ENCODE results near the gene FAM168A.

FAM168A gene

DNA sequence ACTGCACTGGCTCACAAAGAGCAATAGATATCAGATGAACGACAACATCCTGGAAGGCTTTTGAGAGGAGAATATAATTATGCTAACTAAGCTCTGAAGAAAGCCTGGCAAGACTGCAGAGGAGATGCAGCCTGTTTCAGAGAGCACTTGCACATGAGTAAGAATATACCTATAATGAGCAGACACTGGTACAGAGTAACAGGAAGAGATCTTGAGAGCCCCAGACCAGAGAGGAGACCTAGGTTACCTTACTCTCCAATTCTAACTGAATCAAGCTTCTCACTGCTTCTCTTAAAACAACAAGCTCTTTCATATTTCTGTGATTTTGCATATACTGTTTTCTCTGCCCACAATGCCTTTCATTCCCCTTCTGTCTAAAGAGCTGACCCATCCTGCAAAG lies 66.5 kb downstream of the FAM168A start:
- TF ChIP-seq ZNF8 (CRISPR knock-in tag; IDR thresholded peaks at IDR 0.05) = no peak
- TF ChIP-seq, protein P1, sequence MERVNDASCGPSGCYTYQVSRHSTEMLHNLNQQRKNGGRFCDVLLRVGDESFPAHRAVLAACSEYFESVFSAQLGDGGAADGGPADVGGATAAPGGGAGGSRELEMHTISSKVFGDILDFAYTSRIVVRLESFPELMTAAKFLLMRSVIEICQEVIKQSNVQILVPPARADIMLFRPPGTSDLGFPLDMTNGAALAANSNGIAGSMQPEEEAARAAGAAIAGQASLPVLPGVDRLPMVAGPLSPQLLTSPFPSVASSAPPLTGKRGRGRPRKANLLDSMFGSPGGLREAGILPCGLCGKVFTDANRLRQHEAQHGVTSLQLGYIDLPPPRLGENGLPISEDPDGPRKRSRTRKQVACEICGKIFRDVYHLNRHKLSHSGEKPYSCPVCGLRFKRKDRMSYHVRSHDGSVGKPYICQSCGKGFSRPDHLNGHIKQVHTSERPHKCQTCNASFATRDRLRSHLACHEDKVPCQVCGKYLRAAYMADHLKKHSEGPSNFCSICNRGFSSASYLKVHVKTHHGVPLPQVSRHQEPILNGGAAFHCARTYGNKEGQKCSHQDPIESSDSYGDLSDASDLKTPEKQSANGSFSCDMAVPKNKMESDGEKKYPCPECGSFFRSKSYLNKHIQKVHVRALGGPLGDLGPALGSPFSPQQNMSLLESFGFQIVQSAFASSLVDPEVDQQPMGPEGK (CRISPR knock-in tag; IDR thresholded peaks at IDR 0.05; ENCODE audit: borderline replicate concordance) = no peak
- ATAC-seq = peak; percentile 36; the same call in 2 of the 3 replicates

DNA sequence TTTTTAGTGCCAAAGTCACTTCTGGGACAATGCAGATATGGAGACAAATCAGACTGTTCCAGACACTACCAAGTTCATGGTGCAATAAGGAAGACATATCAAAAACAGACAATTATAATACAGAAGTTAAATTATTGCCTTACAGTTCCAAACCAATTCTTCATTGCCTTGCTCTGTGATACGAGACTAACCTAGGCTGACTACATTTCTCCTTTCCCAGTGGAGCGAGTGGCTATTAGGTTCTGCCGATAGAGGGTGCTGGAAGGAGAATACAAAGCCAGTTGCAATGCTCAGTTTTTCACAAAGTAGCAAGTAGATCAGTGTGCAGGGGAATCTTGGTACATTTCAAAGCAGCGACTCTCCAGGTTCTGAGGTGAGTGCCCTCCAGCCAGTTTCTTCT lies 67.8 kb downstream of the FAM168A start:
- ATAC-seq = no peak
- TF ChIP-seq ZNF8 (CRISPR knock-in tag; IDR thresholded peaks at IDR 0.05) = no peak
- TF ChIP-seq BACH2 (CRISPR knock-in tag; IDR thresholded peaks at IDR 0.05; ENCODE audit: borderline replicate concordance) = no peak
- TF ChIP-seq GLIS3 (CRISPR knock-in tag; IDR thresholded peaks at IDR 0.05) = no peak
- TF ChIP-seq, protein P2, sequence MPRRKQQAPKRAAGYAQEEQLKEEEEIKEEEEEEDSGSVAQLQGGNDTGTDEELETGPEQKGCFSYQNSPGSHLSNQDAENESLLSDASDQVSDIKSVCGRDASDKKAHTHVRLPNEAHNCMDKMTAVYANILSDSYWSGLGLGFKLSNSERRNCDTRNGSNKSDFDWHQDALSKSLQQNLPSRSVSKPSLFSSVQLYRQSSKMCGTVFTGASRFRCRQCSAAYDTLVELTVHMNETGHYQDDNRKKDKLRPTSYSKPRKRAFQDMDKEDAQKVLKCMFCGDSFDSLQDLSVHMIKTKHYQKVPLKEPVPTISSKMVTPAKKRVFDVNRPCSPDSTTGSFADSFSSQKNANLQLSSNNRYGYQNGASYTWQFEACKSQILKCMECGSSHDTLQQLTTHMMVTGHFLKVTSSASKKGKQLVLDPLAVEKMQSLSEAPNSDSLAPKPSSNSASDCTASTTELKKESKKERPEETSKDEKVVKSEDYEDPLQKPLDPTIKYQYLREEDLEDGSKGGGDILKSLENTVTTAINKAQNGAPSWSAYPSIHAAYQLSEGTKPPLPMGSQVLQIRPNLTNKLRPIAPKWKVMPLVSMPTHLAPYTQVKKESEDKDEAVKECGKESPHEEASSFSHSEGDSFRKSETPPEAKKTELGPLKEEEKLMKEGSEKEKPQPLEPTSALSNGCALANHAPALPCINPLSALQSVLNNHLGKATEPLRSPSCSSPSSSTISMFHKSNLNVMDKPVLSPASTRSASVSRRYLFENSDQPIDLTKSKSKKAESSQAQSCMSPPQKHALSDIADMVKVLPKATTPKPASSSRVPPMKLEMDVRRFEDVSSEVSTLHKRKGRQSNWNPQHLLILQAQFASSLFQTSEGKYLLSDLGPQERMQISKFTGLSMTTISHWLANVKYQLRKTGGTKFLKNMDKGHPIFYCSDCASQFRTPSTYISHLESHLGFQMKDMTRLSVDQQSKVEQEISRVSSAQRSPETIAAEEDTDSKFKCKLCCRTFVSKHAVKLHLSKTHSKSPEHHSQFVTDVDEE (CRISPR knock-in tag; IDR thresholded peaks at IDR 0.05) = no peak
- no peak for TF ChIP-seq ARNTL (CRISPR knock-in tag; IDR thresholded peaks at IDR 0.05; ENCODE audit: borderline replicate concordance, low read depth)
- no peak for TF ChIP-seq ZFP3 (CRISPR knock-in tag; IDR thresholded peaks at IDR 0.05)
- TF ChIP-seq CSDC2 (CRISPR knock-in tag; IDR thresholded peaks at IDR 0.05) = no peak
- no peak for TF ChIP-seq OSR1 (CRISPR knock-in tag; IDR thresholded peaks at IDR 0.05)
- TF ChIP-seq ISL1 (CRISPR knock-in tag; IDR thresholded peaks at IDR 0.05) = no peak
- TF ChIP-seq, protein P1 (CRISPR knock-in tag; IDR thresholded peaks at IDR 0.05; ENCODE audit: borderline replicate concordance) = no peak
- TF ChIP-seq, protein P3, sequence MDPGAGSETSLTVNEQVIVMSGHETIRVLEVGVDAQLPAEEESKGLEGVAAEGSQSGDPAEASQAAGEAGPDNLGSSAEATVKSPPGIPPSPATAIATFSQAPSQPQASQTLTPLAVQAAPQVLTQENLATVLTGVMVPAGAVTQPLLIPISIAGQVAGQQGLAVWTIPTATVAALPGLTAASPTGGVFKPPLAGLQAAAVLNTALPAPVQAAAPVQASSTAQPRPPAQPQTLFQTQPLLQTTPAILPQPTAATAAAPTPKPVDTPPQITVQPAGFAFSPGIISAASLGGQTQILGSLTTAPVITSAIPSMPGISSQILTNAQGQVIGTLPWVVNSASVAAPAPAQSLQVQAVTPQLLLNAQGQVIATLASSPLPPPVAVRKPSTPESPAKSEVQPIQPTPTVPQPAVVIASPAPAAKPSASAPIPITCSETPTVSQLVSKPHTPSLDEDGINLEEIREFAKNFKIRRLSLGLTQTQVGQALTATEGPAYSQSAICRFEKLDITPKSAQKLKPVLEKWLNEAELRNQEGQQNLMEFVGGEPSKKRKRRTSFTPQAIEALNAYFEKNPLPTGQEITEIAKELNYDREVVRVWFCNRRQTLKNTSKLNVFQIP (CRISPR knock-in tag; IDR thresholded peaks at IDR 0.05; ENCODE audit: borderline replicate concordance, low read depth) = no peak
- TF ChIP-seq, protein P4, sequence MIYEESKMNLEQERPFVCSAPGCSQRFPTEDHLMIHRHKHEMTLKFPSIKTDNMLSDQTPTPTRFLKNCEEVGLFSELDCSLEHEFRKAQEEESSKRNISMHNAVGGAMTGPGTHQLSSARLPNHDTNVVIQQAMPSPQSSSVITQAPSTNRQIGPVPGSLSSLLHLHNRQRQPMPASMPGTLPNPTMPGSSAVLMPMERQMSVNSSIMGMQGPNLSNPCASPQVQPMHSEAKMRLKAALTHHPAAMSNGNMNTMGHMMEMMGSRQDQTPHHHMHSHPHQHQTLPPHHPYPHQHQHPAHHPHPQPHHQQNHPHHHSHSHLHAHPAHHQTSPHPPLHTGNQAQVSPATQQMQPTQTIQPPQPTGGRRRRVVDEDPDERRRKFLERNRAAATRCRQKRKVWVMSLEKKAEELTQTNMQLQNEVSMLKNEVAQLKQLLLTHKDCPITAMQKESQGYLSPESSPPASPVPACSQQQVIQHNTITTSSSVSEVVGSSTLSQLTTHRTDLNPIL (CRISPR knock-in tag; IDR thresholded peaks at IDR 0.05; ENCODE audit: low read depth) = no peak
- no peak for TF ChIP-seq TCF4 (CRISPR knock-in tag; IDR thresholded peaks at IDR 0.05; ENCODE audit: borderline replicate concordance)

DNA sequence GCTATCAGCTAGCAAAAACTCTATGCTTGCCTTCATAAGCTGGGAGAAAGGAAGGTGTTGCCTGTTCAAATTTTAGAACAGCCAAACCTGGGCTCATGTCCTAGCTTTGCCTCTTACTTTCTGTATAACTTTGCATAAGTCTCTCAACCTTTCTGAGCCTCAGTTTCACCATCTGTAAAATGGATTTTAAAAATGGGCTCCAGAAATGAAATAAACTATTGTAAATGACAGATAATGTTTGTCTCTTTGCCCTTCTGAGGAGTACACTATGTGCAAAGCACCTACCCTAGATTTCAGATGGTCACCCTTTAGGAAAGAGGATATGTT lies 68.7 kb downstream of the FAM168A start:
- ATAC-seq = no peak
- TF ChIP-seq, protein P1 (CRISPR knock-in tag; IDR thresholded peaks at IDR 0.05; ENCODE audit: borderline replicate concordance) = no peak
- TF ChIP-seq ESRRG (CRISPR knock-in tag; IDR thresholded peaks at IDR 0.05) = no peak
- no peak for TF ChIP-seq RARB (CRISPR knock-in tag; IDR thresholded peaks at IDR 0.05)
- TF ChIP-seq TOX (CRISPR knock-in tag; IDR thresholded peaks at IDR 0.05; ENCODE audit: borderline replicate concordance) = no peak
- TF ChIP-seq, protein P2 (CRISPR knock-in tag; IDR thresholded peaks at IDR 0.05) = no peak
- TF ChIP-seq GLIS3 (CRISPR knock-in tag; IDR thresholded peaks at IDR 0.05) = no peak
- TF ChIP-seq, protein P4 (CRISPR knock-in tag; IDR thresholded peaks at IDR 0.05; ENCODE audit: low read depth) = no peak
- no peak for TF ChIP-seq ZFP30 (CRISPR knock-in tag; IDR thresholded peaks at IDR 0.05)
- no peak for TF ChIP-seq ARNTL (CRISPR knock-in tag; IDR thresholded peaks at IDR 0.05; ENCODE audit: borderline replicate concordance, low read depth)
- no peak for TF ChIP-seq BACH2 (CRISPR knock-in tag; IDR thresholded peaks at IDR 0.05; ENCODE audit: borderline replicate concordance)
- no peak for TF ChIP-seq PPARA (CRISPR knock-in tag; IDR thresholded peaks at IDR 0.05; ENCODE audit: borderline replicate concordance)
- TF ChIP-seq, protein P3 (CRISPR knock-in tag; IDR thresholded peaks at IDR 0.05; ENCODE audit: borderline replicate concordance, low read depth) = no peak
- no peak for TF ChIP-seq ZNF565 (CRISPR knock-in tag; conservative IDR thresholded peaks at IDR 0.05; ENCODE audit: low read depth)
